Spinal cord (tissue), 10 donors: ENCODE measurements around the gene CELSR1. TPM values are rescaled to one million over a fixed set of nuclear protein-coding genes. Genes with fewer than 3 reads are reported as not detected.

ENCODE experiments used
- DNase-seq, 6 donors: peaks; one replicate each; pipeline versions ENCODE4 v3.0.0 to v3.0.0-alpha.2; 2013 to 2015; ENCODE audit warnings: low spot score in 6 of 6, low read depth in 4 of 6
- H3K27ac ChIP-seq: one replicate; pipeline ENCODE4 v1.5.1; 2013; ENCODE audit warnings: low read depth, low read length, control low read depth
- H3K27me3 ChIP-seq: one replicate; pipeline ENCODE4 v1.6.1; 2013; ENCODE audit warnings: low read length; ENCODE audit not compliant: control insufficient read depth, insufficient read depth
- H3K36me3 ChIP-seq: one replicate; pipeline ENCODE4 v1.6.1; 2013; ENCODE audit warnings: low read length; ENCODE audit not compliant: control insufficient read depth, insufficient read depth
- H3K4me1 ChIP-seq: one replicate; pipeline ENCODE4 v1.6.1; 2013; ENCODE audit warnings: low read length; ENCODE audit not compliant: control insufficient read depth, insufficient read depth
- H3K4me3 ChIP-seq: one replicate; pipeline ENCODE4 v1.5.1; 2013; ENCODE audit warnings: low read depth, low read length, control low read depth
- H3K9me3 ChIP-seq: one replicate; pipeline ENCODE4 v1.6.1; 2013; ENCODE audit warnings: low read length; ENCODE audit not compliant: control insufficient read depth, insufficient read depth
- WGBS: methylation state at CpG from one replicate; pipeline ENCODE4 v1.1.5; 2013; ENCODE audit warnings: missing lambda C conversion rate; ENCODE audit not compliant: insufficient coverage; 5-methylcytosine and 5-hydroxymethylcytosine counted together
- polyA plus RNA-seq, 2 donors: library from polyadenylated mRNA; unstranded; fragments of 120-200 nt; gene quantifications; one replicate each; pipeline ENCODE4 v1.2.1, GENCODE V29; 2013; ENCODE audit not compliant: insufficient read length in 2 of 2
- total RNA-seq, 2 donors: library from RNA; depleted of rRNA in 1 of 2; stranded (reverse); fragments of 120-200 nt in 1 of 2; fragments of >200 nt in 1 of 2; gene quantifications; one replicate each; pipeline versions ENCODE4 v1.2.3 to v1.2.4, GENCODE V29; 2013 to 2014
- donor health status: healthy.

Gene CELSR1
- total and polyA plus RNA-seq, 4 donors, result 2.9 to 8.2 (median 6.6) TPM

DNA sequence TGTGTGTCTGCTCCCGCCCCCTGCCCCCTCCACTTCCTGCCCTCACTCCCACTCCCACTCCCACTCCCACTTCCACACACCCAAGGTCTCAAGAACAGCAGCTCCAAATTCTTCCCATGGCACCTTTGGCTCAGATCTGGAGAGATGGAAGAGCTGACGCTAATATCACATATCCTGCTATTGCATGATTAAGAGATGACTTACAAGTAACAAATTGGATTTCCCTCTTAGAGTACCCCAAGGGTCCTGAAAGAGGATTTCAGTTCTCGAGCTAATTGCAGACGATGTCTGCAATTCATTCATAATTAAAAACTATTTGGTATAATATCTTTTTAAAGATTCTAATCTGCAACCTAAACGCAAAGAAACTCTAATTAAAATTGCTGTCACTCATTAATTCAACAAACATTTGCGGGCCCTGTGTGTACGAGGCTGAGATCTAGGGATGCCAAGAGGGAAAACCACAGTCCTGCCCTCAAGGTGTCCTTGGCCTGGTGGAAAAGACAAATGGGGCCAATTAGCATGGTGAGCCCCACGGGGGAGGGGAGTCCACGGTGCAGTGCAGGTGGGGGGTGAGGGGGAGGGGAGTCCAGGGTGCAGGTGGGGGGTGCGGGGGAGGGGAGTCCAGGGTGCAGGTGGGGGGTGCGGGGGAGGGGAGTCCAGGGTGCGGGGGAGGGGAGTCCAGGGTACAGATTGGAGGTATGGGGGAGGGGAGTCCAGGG lies 50.3 kb downstream of the CELSR1 start:
- DNase-seq, result peak in 1 of 6 donors; percentile 84
- WGBS, result 80% methylated on average over 1 of the region's 12 CpGs
- no peaks in the 10 kb centered on the region for H3K36me3 ChIP-seq
- peaks cover 16% of the 10 kb centered on the region for H3K4me1 ChIP-seq
- H3K27ac ChIP-seq, result no peak overlapping the region
- H3K4me3 ChIP-seq, result no peak overlapping the region
- no peaks in the 10 kb centered on the region for H3K27me3 ChIP-seq
- H3K9me3 ChIP-seq, result no peaks in the 10 kb centered on the region

DNA sequence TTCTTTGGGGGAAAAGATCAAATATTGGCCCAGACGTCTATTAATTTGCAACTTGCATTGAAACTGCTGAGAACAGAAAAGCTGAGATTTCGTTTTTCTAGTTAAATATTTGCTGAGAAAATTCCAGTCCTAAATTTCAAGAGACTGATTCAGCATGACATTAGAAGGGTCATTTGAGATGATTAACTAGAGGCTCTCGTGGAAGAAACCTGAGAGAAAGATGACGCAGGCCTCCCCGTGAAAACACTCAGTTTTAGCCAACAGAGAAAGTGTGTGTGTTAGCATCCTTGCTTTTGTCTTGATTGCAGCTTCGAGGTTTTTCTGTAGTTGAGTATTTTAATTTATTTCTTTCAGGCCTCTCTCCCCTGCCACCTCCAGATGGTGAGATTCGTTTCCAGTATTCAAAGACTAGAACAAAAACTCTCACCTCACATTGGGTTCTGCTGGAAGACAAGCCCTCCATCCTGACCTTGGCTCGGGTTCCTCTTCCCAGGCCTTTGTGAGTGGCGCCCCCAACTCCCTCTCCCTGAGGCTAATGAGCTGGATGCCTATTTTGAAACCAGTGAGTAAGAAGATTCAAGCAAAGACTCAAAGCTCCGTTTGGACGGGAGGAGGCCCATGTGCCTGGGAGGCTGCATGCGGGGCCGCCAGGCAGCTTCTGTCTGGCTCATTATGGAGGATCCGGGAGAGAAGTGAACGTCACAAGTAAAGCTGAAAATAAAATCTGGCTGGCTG lies 52.4 kb downstream of the CELSR1 start:
- peak overlapping the region; percentile 47 for H3K27ac ChIP-seq
- peak in 2 of 6 donors; percentile 73 to 89 for DNase-seq
- WGBS, result 23% methylated on average over 10 of the region's 15 CpGs

DNA sequence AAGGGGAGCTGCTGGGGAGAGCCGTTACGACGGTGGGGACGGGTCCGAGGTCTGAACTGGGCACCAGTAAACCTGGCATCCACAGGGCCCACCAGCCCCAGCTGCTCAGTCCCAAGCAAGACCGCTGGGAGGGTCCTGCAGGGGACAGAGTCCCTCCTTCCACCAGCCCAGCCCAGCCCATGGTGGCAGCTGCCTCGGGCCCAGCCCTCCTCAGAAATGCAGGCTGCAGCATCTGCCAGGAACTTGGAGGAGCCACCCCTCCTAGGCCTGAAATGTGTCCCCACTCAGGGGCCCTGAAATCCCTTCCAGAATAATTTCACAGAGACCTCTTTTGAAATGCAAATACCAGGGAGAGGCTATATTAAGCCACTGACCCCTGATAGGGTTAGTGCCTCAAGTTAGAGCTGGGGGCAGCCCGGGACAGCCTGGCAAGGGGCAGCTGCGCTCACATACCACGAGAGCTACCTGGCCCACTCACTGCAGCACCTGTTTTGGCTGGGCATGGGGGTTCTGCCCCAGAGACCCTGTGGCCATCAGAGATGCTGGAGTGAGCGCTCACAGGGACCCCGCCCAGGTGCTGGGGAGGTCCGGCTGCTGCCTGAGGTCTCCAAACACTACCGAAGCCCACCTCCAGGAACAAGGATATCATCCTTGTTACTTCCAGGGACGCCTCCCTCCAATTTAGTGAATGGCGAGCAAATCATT lies 53.1 kb downstream of the CELSR1 start:
- no peak for DNase-seq
- Histone ChIP-seq H3K36me3 (no peaks in the 10 kb centered on the region), H3K9me3 (no peaks in the 10 kb centered on the region), H3K27me3 (no peaks in the 10 kb centered on the region), H3K4me3 (no peak overlapping the region), H3K27ac (no peak overlapping the region), H3K4me1 (peaks cover 16% of the 10 kb centered on the region)
- 83% methylated on average over 14 of the region's 16 CpGs for WGBS

More for the DNA sequence above, 52.4 kb downstream of the CELSR1 start:
- H3K27me3 ChIP-seq, result no peaks in the 10 kb centered on the region
- no peak overlapping the region for H3K4me3 ChIP-seq
- no peaks in the 10 kb centered on the region for H3K9me3 ChIP-seq
- no peaks in the 10 kb centered on the region for H3K36me3 ChIP-seq
- peaks cover 16% of the 10 kb centered on the region for H3K4me1 ChIP-seq

DNA sequence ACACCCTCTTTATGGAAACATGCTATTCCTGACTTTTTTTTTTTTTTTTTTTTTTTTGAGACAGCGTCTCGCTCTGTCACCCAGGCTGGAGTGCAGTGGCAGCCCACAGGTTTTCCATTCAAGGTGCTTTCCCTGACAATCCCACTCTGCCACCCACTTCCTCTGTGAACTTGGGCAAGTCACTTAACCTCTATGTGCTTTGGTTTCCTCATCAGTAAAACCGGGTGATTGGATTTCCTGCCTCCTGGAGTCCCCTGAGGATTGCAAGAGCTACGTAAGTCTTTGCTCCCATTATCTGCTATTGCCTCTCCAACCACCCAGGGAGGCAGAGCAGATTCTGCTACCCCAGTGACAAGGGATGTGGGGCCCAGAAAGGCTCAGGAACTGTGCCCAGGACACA lies 54.1 kb downstream of the CELSR1 start:
- H3K9me3 ChIP-seq, result no peaks in the 10 kb centered on the region

GRCh38 chr22:46482056-46482675 lies 55.3 kb downstream of the CELSR1 start:
- Histone ChIP-seq H3K9me3 (no peaks in the 10 kb centered on the region), H3K27ac (no peak overlapping the region), H3K27me3 (no peaks in the 10 kb centered on the region), H3K4me3 (no peak overlapping the region), H3K4me1 (peaks cover 29% of the 10 kb centered on the region), H3K36me3 (no peaks in the 10 kb centered on the region)
- no peak for DNase-seq
- 100% methylated on average over 4 of the region's 7 CpGs for WGBS

More for the DNA sequence above, 54.1 kb downstream of the CELSR1 start:
- Histone ChIP-seq H3K36me3 (no peaks in the 10 kb centered on the region), H3K27me3 (no peaks in the 10 kb centered on the region), H3K4me3 (no peak overlapping the region), H3K4me1 (peaks cover 20% of the 10 kb centered on the region), H3K27ac (no peak overlapping the region)
- no peak for DNase-seq
- 47% methylated on average over 4 of the region's 4 CpGs for WGBS

DNA sequence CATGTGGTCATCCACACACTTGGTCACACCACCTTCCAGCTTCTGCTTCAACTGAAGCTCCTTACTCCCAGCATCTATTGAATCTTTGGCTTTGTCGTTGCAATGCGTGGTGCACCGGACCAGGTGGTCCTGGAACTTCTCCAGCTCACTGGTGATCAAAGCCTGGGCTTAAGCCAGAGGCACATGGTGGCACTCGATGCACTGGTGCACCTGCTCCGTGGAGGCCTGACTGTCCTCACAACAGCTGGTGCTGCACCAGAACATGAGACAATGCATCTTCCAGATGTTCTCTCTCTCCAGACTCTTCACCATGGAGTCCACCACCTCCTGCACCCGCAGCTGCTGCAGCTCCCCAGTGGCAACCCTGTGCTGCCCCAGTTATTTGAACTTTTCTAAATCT lies 56.0 kb downstream of the CELSR1 start:
- Histone ChIP-seq H3K9me3 (no peaks in the 10 kb centered on the region), H3K27ac (no peak overlapping the region), H3K4me1 (peaks cover 29% of the 10 kb centered on the region), H3K4me3 (no peak overlapping the region), H3K27me3 (no peaks in the 10 kb centered on the region), H3K36me3 (no peaks in the 10 kb centered on the region)
- no peak for DNase-seq
- 44% methylated on average over 6 of the region's 6 CpGs for WGBS

- peaks cover 26% of the 10 kb centered on the region for H3K4me1 ChIP-seq
- H3K36me3 ChIP-seq, result no peaks in the 10 kb centered on the region
- no CpG with 5 or more reads among the region's 1 CpG for WGBS
- no peaks in the 10 kb centered on the region for H3K9me3 ChIP-seq
- DNase-seq, result no peak
- H3K27me3 ChIP-seq, result no peaks in the 10 kb centered on the region
- H3K27ac ChIP-seq, result no peak overlapping the region
- H3K4me3 ChIP-seq, result no peak overlapping the region
Observed at GRCh38 chr22:46480396-46480795, 57.0 kb downstream of the CELSR1 start.

- Histone ChIP-seq H3K36me3 (no peaks in the 10 kb centered on the region), H3K4me1 (peaks cover 18% of the 10 kb centered on the region), H3K27me3 (no peaks in the 10 kb centered on the region), H3K27ac (no peak overlapping the region), H3K9me3 (no peaks in the 10 kb centered on the region), H3K4me3 (no peak overlapping the region)
- WGBS, result 92% methylated on average over 16 of the region's 16 CpGs
- no peak for DNase-seq
Observed at GRCh38 chr22:46479046-46479445, 58.4 kb downstream of the CELSR1 start.

GRCh38 chr22:46478083-46478551 lies 59.3 kb downstream of the CELSR1 start:
- WGBS, result 37% methylated on average over 17 of the region's 17 CpGs
- peak in 2 of 6 donors; percentile 60 to 67 for DNase-seq
- Histone ChIP-seq H3K27ac (no peak overlapping the region), H3K36me3 (peaks cover 5% of the 10 kb centered on the region), H3K4me3 (no peak overlapping the region), H3K9me3 (no peaks in the 10 kb centered on the region), H3K27me3 (no peaks in the 10 kb centered on the region), H3K4me1 (peaks cover 18% of the 10 kb centered on the region)
